ENCODE results near the gene ZNF283. TPM values are rescaled to one million over a fixed set of nuclear protein-coding genes. Genes with fewer than 3 reads are reported as not detected.

ZNF283 gene
- total RNA-seq, 1 donor from 2014 or later, result 19.8 TPM

GRCh38 chr19:43811837-43812236 is 15.3 kb upstream of the ZNF283 start:
- H3K4me1 Mint-ChIP-seq, result no peaks in the 10 kb centered on the region
- no peak overlapping the region for H2AFZ ChIP-seq (replicated peaks)
- H3K4me3 ChIP-seq, result no peak overlapping the region
- no peak for DNase-seq (ENCODE audit: low spot score)
- H3K9me3 Mint-ChIP-seq, result no peaks in the 10 kb centered on the region
- H3K9me3 ChIP-seq (ENCODE audit: low read depth), result no peaks in the 10 kb centered on the region
- H3K4me2 ChIP-seq, result no peak overlapping the region
- H3K4me3 Mint-ChIP-seq, result no peak overlapping the region
- no peak overlapping the region for H3K27ac Mint-ChIP-seq
- H3K27me3 ChIP-seq, result no peaks in the 10 kb centered on the region
- H3K27me3 Mint-ChIP-seq (ENCODE audit: insufficient read depth, low read depth), result peaks cover 13% of the 10 kb centered on the region
- H3K36me3 Mint-ChIP-seq, result no peaks in the 10 kb centered on the region
- H3K4me1 ChIP-seq, result no peaks in the 10 kb centered on the region
- H3K27ac ChIP-seq, result no peak overlapping the region
- no peaks in the 10 kb centered on the region for H3K79me2 ChIP-seq (ENCODE audit: low read depth)
- H3K36me3 ChIP-seq, result no peaks in the 10 kb centered on the region
- H4K20me1 ChIP-seq (ENCODE audit: low read depth), result no peaks in the 10 kb centered on the region
- no peaks in the 10 kb centered on the region for H3F3A ChIP-seq (ENCODE audit: low read depth)
- no peak overlapping the region for H3K9ac ChIP-seq
- TF ChIP-seq EZH2 (IDR thresholded peaks at IDR 0.05) (no peak), CTCF (IDR thresholded peaks at IDR 0.05) (no peak), EZH2phosphoT487 (IDR thresholded peaks at IDR 0.05) (no peak)

GRCh38 chr19:43812259-43812658 is 14.9 kb upstream of the ZNF283 start:
- TF ChIP-seq CTCF (IDR thresholded peaks at IDR 0.05) (no peak), EZH2 (IDR thresholded peaks at IDR 0.05) (no peak), EZH2phosphoT487 (IDR thresholded peaks at IDR 0.05) (no peak)
- Mint-ChIP-seq H3K4me1 (no peaks in the 10 kb centered on the region), H3K36me3 (no peaks in the 10 kb centered on the region), H3K9me3 (peaks cover 2% of the 10 kb centered on the region), H3K27ac (no peak overlapping the region), H3K27me3 (ENCODE audit: insufficient read depth, low read depth) (peaks cover 13% of the 10 kb centered on the region), H3K4me3 (no peak overlapping the region)
- Histone ChIP-seq H3K27ac (no peak overlapping the region), H3K4me2 (no peak overlapping the region), H4K20me1 (ENCODE audit: low read depth) (no peaks in the 10 kb centered on the region), H3K4me3 (no peak overlapping the region), H3K9ac (no peak overlapping the region), H2AFZ (replicated peaks) (no peak overlapping the region), H3K27me3 (no peaks in the 10 kb centered on the region), H3K79me2 (ENCODE audit: low read depth) (no peaks in the 10 kb centered on the region), H3K4me1 (no peaks in the 10 kb centered on the region), H3K36me3 (no peaks in the 10 kb centered on the region), H3F3A (ENCODE audit: low read depth) (no peaks in the 10 kb centered on the region), H3K9me3 (ENCODE audit: low read depth) (no peaks in the 10 kb centered on the region)
- no peak for DNase-seq (ENCODE audit: low spot score)

- Mint-ChIP-seq H3K9me3 (peaks cover 3% of the 10 kb centered on the region), H3K4me3 (no peak overlapping the region), H3K27me3 (ENCODE audit: insufficient read depth, low read depth) (peaks cover 10% of the 10 kb centered on the region), H3K27ac (no peak overlapping the region), H3K36me3 (no peaks in the 10 kb centered on the region), H3K4me1 (no peaks in the 10 kb centered on the region)
- Histone ChIP-seq H3K27ac (no peak overlapping the region), H3K4me1 (no peaks in the 10 kb centered on the region), H3K27me3 (no peaks in the 10 kb centered on the region), H3K9ac (no peak overlapping the region), H3F3A (ENCODE audit: low read depth) (no peaks in the 10 kb centered on the region), H3K4me3 (no peak overlapping the region), H3K36me3 (no peaks in the 10 kb centered on the region), H3K4me2 (no peak overlapping the region), H4K20me1 (ENCODE audit: low read depth) (no peaks in the 10 kb centered on the region), H3K9me3 (ENCODE audit: low read depth) (no peaks in the 10 kb centered on the region), H3K79me2 (ENCODE audit: low read depth) (no peaks in the 10 kb centered on the region), H2AFZ (replicated peaks) (no peak overlapping the region)
- no peak for TF ChIP-seq EZH2phosphoT487 (IDR thresholded peaks at IDR 0.05)
- no peak for TF ChIP-seq CTCF (IDR thresholded peaks at IDR 0.05)
- TF ChIP-seq EZH2 (IDR thresholded peaks at IDR 0.05), result no peak
- DNase-seq (ENCODE audit: low spot score), result no peak
These were observed 14.4 kb upstream of the ZNF283 start for GRCh38 chr19:43812688-43813087.

Data from neural progenitor cell (in vitro differentiated cells).